CD4-positive, CD25-positive, alpha-beta regulatory T cell (primary cell): ENCODE measurements around the gene FARP2. TPM values are rescaled to one million over a fixed set of nuclear protein-coding genes. Genes with fewer than 3 reads are reported as not detected.
A peak's percentile ranks its signal among the peaks of the same experiment; 100 is the strongest.

ENCODE experiments used
- ATAC-seq, 2 donors: fragments of 150-1000 bp; cut with Tn5 transposase; one replicate each; pipeline ENCODE4 v1.10.0; 2021; ENCODE audit warnings: low read depth in 2 of 2, moderate number of reproducible peaks in 2 of 2, moderate library complexity in 1 of 2
- DNase-seq, 3 donors: peaks; one replicate each; pipeline versions ENCODE4 v3.0.0 to v3.0.0-alpha.2; 2012 to 2022; ENCODE audit warnings: mixed read lengths in 1 of 3
- H3K27ac ChIP-seq: one replicate; pipeline ENCODE4 v1.7.0; 2013; ENCODE audit warnings: mild to moderate bottlenecking, low read length; ENCODE audit not compliant: insufficient read depth, poor library complexity, severe bottlenecking
- H3K27me3 ChIP-seq: one replicate; pipeline ENCODE4 v1.7.0; 2013; ENCODE audit warnings: low read length; ENCODE audit not compliant: control insufficient read depth, insufficient read depth
- H3K36me3 ChIP-seq: one replicate; pipeline ENCODE4 v1.7.0; 2013; ENCODE audit warnings: mild to moderate bottlenecking, low read length, moderate library complexity; ENCODE audit not compliant: control insufficient read depth, insufficient read depth
- H3K4me1 ChIP-seq: 2 replicates; pipeline ENCODE4 v1.7.0; 2013; ENCODE audit warnings: mild to moderate bottlenecking, low read length; ENCODE audit not compliant: insufficient read depth, control insufficient read depth, poor library complexity, severe bottlenecking
- H3K4me3 ChIP-seq: one replicate; pipeline ENCODE4 v1.7.0; 2013; ENCODE audit warnings: low read depth, mild to moderate bottlenecking, low read length, moderate library complexity
- H3K9me3 ChIP-seq, 2 experiments: 1 replicate in 1 of 2; 2 replicates in 1 of 2; pipeline ENCODE4 v1.7.0; 2013; ENCODE audit warnings: low read length in 2 of 2, mild to moderate bottlenecking in 1 of 2, moderate library complexity in 1 of 2; ENCODE audit not compliant: control insufficient read depth in 2 of 2
- H3K27ac Mint-ChIP-seq, 3 donors: one replicate each; pipeline ENCODE4 v1.8.0; 2020 to 2022; ENCODE audit warnings: mild to moderate bottlenecking in 3 of 3, mixed read lengths in 3 of 3, moderate library complexity in 2 of 3
- H3K27me3 Mint-ChIP-seq: one replicate; pipeline ENCODE4 v1.8.0; 2022; ENCODE audit warnings: mild to moderate bottlenecking, mixed read lengths
- H3K36me3 Mint-ChIP-seq: one replicate; pipeline ENCODE4 v1.8.0; 2020; ENCODE audit warnings: mixed read lengths
- H3K4me1 Mint-ChIP-seq, 4 donors: one replicate each; pipeline ENCODE4 v1.8.0; 2020 to 2022; ENCODE audit warnings: mixed read lengths in 4 of 4, mild to moderate bottlenecking in 1 of 4
- H3K4me3 Mint-ChIP-seq, 4 donors: one replicate each; pipeline ENCODE4 v1.8.0; 2020 to 2022; ENCODE audit warnings: mild to moderate bottlenecking in 4 of 4, mixed read lengths in 4 of 4, moderate library complexity in 3 of 4
- H3K9me3 Mint-ChIP-seq, 7 donors: one replicate each; pipeline ENCODE4 v1.8.0; 2020 to 2022; ENCODE audit warnings: mixed read lengths in 7 of 7, mild to moderate bottlenecking in 3 of 7, moderate library complexity in 2 of 7
- polyA plus RNA-seq, 4 donors: library from polyadenylated mRNA; unstranded; fragments of 300-500 nt; fragmentation: Illumina TruSeq; gene quantifications; one replicate each; pipeline ENCODE4 v1.2.3, GENCODE V29; 2021
- total RNA-seq: library from RNA; stranded (reverse); gene quantifications from one replicate; pipeline ENCODE4 v1.2.3, GENCODE V29; 2022

The FARP2 gene
- total and polyA plus RNA-seq, 5 donors from 2014 or later = 3.0 to 34.9 (median 7.4) TPM

GRCh38 chr2:241358470-241358869 lies 2.4 kb downstream of the FARP2 start:
- Histone ChIP-seq H3K4me3 (no peak overlapping the region), H3K9me3 (no peaks in the 10 kb centered on the region)
- peaks cover 7 to 38% (median 29%) of the 10 kb centered on the region in 4 donors for H3K4me1 Mint-ChIP-seq

GRCh38 chr2:241359481-241360045 lies 3.5 kb downstream of the FARP2 start:
- Histone ChIP-seq H3K4me3 (no peak overlapping the region), H3K4me1 (peaks cover 9% of the 10 kb centered on the region), H3K36me3 (no peaks in the 10 kb centered on the region), H3K9me3 (no peaks in the 10 kb centered on the region), H3K27me3 (no peaks in the 10 kb centered on the region), H3K27ac (no peak overlapping the region)
- DNase-seq = no peak
- H3K27me3 Mint-ChIP-seq = no peaks in the 10 kb centered on the region
- ATAC-seq = no peak
- H3K4me3 Mint-ChIP-seq = peak overlapping the region in 2 of 4 donors; percentile 19 to 68
- H3K27ac Mint-ChIP-seq = no peak overlapping the region
- peaks cover 7 to 37% (median 29%) of the 10 kb centered on the region in 4 donors for H3K4me1 Mint-ChIP-seq
- H3K36me3 Mint-ChIP-seq = no peaks in the 10 kb centered on the region
- H3K9me3 Mint-ChIP-seq = no peaks in the 10 kb centered on the region

More at GRCh38 chr2:241358470-241358869, 2.4 kb downstream of the FARP2 start:
- Mint-ChIP-seq H3K27ac (peak overlapping the region in 2 of 3 donors; percentile 30 to 66), H3K9me3 (no peaks in the 10 kb centered on the region), H3K27me3 (no peaks in the 10 kb centered on the region), H3K36me3 (no peaks in the 10 kb centered on the region), H3K4me3 (peak overlapping the region; percentile 23 to 49 (median 45))
- H3K27ac ChIP-seq = no peak overlapping the region
- H3K4me1 ChIP-seq = peaks cover 9% of the 10 kb centered on the region
- DNase-seq (peak in 1 of 3 donors; percentile 39), ATAC-seq (no peak)
- H3K36me3 ChIP-seq = peaks cover under 1% of the 10 kb centered on the region
- no peaks in the 10 kb centered on the region for H3K27me3 ChIP-seq

- no peaks in the 10 kb centered on the region for H3K27me3 Mint-ChIP-seq
- no peak overlapping the region for H3K4me3 Mint-ChIP-seq
- DNase-seq = no peak
- H3K9me3 Mint-ChIP-seq = no peaks in the 10 kb centered on the region
- no peaks in the 10 kb centered on the region for H3K4me1 ChIP-seq
- no peak overlapping the region for H3K27ac ChIP-seq
- H3K27me3 ChIP-seq = no peaks in the 10 kb centered on the region
- H3K4me1 Mint-ChIP-seq = peaks cover 0 to 27% (median 19%) of the 10 kb centered on the region in 4 donors
- no peak overlapping the region for H3K4me3 ChIP-seq
- no peaks in the 10 kb centered on the region for H3K9me3 ChIP-seq
- ATAC-seq = no peak
- H3K36me3 ChIP-seq = no peaks in the 10 kb centered on the region
- no peak overlapping the region for H3K27ac Mint-ChIP-seq
- peaks cover 4% of the 10 kb centered on the region for H3K36me3 Mint-ChIP-seq
Observed at GRCh38 chr2:241363426-241363825, 7.3 kb downstream of the FARP2 start.

GRCh38 chr2:241364781-241365180 lies 8.7 kb downstream of the FARP2 start:
- ATAC-seq (no peak), DNase-seq (no peak)
- Mint-ChIP-seq H3K27me3 (no peaks in the 10 kb centered on the region), H3K9me3 (no peaks in the 10 kb centered on the region), H3K4me3 (no peak overlapping the region), H3K27ac (no peak overlapping the region), H3K4me1 (peaks cover 0 to 17% (median 11%) of the 10 kb centered on the region in 4 donors), H3K36me3 (peaks cover 4% of the 10 kb centered on the region)
- H3K27ac ChIP-seq = no peak overlapping the region
- no peaks in the 10 kb centered on the region for H3K4me1 ChIP-seq
- H3K9me3 ChIP-seq = no peaks in the 10 kb centered on the region
- H3K27me3 ChIP-seq = no peaks in the 10 kb centered on the region
- no peaks in the 10 kb centered on the region for H3K36me3 ChIP-seq
- no peak overlapping the region for H3K4me3 ChIP-seq

- ATAC-seq (no peak), DNase-seq (no peak)
- H3K36me3 Mint-ChIP-seq = peaks cover 4% of the 10 kb centered on the region
- H3K27me3 Mint-ChIP-seq = no peaks in the 10 kb centered on the region
- H3K36me3 ChIP-seq = no peaks in the 10 kb centered on the region
- H3K9me3 ChIP-seq = no peaks in the 10 kb centered on the region
- H3K9me3 Mint-ChIP-seq = no peaks in the 10 kb centered on the region
- no peaks in the 10 kb centered on the region for H3K4me1 ChIP-seq
- no peak overlapping the region for H3K27ac ChIP-seq
- peak overlapping the region in 1 of 3 donors; percentile 8 for H3K27ac Mint-ChIP-seq
- H3K4me1 Mint-ChIP-seq = peaks cover 0 to 18% (median 7%) of the 10 kb centered on the region in 4 donors
- H3K27me3 ChIP-seq = no peaks in the 10 kb centered on the region
- H3K4me3 Mint-ChIP-seq = no peak overlapping the region
- H3K4me3 ChIP-seq = no peak overlapping the region
Observed at GRCh38 chr2:241366678-241367077, 10.6 kb downstream of the FARP2 start.

GRCh38 chr2:241368643-241369042 lies 12.6 kb downstream of the FARP2 start:
- no peak overlapping the region for H3K27ac Mint-ChIP-seq
- Histone ChIP-seq H3K36me3 (no peaks in the 10 kb centered on the region), H3K27ac (no peak overlapping the region), H3K4me1 (no peaks in the 10 kb centered on the region), H3K4me3 (no peak overlapping the region), H3K9me3 (no peaks in the 10 kb centered on the region), H3K27me3 (no peaks in the 10 kb centered on the region)
- no peaks in the 10 kb centered on the region for H3K27me3 Mint-ChIP-seq
- peaks cover 4% of the 10 kb centered on the region for H3K36me3 Mint-ChIP-seq
- peaks cover 0 to 18% (median 6%) of the 10 kb centered on the region in 4 donors for H3K4me1 Mint-ChIP-seq
- ATAC-seq (no peak), DNase-seq (no peak)
- no peaks in the 10 kb centered on the region for H3K9me3 Mint-ChIP-seq
- no peak overlapping the region for H3K4me3 Mint-ChIP-seq

- Histone ChIP-seq H3K4me1 (no peaks in the 10 kb centered on the region), H3K36me3 (peaks cover 18% of the 10 kb centered on the region), H3K27ac (no peak overlapping the region), H3K9me3 (no peaks in the 10 kb centered on the region), H3K4me3 (no peak overlapping the region), H3K27me3 (no peaks in the 10 kb centered on the region)
- no peak for DNase-seq
- peaks cover 0 to 20% (median 5%) of the 10 kb centered on the region in 4 donors for H3K4me1 Mint-ChIP-seq
- H3K4me3 Mint-ChIP-seq = no peak overlapping the region
- H3K27me3 Mint-ChIP-seq = no peaks in the 10 kb centered on the region
- no peaks in the 10 kb centered on the region for H3K9me3 Mint-ChIP-seq
- no peak overlapping the region for H3K27ac Mint-ChIP-seq
- no peak for ATAC-seq
- peaks cover 9% of the 10 kb centered on the region for H3K36me3 Mint-ChIP-seq
Observed at GRCh38 chr2:241372361-241372992, 16.4 kb downstream of the FARP2 start.

GRCh38 chr2:241373446-241373845 lies 17.4 kb downstream of the FARP2 start:
- H3K27ac Mint-ChIP-seq = no peak overlapping the region
- Histone ChIP-seq H3K36me3 (peaks cover 18% of the 10 kb centered on the region), H3K9me3 (no peaks in the 10 kb centered on the region), H3K27ac (no peak overlapping the region), H3K4me1 (no peaks in the 10 kb centered on the region), H3K4me3 (no peak overlapping the region), H3K27me3 (no peaks in the 10 kb centered on the region)
- ATAC-seq = no peak
- H3K27me3 Mint-ChIP-seq = no peaks in the 10 kb centered on the region
- peaks cover 0 to 20% (median 5%) of the 10 kb centered on the region in 4 donors for H3K4me1 Mint-ChIP-seq
- peaks cover 9% of the 10 kb centered on the region for H3K36me3 Mint-ChIP-seq
- no peak overlapping the region for H3K4me3 Mint-ChIP-seq
- no peak for DNase-seq
- H3K9me3 Mint-ChIP-seq = no peaks in the 10 kb centered on the region
